Endodermal cell (in vitro differentiated cells): ENCODE measurements around the gene ABCC5. TPM values are rescaled to one million over a fixed set of nuclear protein-coding genes. Genes with fewer than 3 reads are reported as not detected.

ENCODE experiments used
- DNase-seq: peaks from one replicate; pipeline ENCODE4 v3.0.0-alpha.2; 2017
- H3K27ac ChIP-seq: 2 replicates; pipeline ENCODE4 v1.5.1; 2013; ENCODE audit warnings: mild to moderate bottlenecking, low read depth, low read length, moderate library complexity
- H3K27me3 ChIP-seq: 2 replicates; pipeline ENCODE4 v1.6.1; 2013; ENCODE audit warnings: mild to moderate bottlenecking, low read length, moderate library complexity; ENCODE audit not compliant: insufficient read depth, control insufficient read depth, poor library complexity, severe bottlenecking
- H3K36me3 ChIP-seq: 2 replicates; pipeline ENCODE4 v1.7.0; 2013; ENCODE audit warnings: mild to moderate bottlenecking, low read length, moderate library complexity; ENCODE audit not compliant: control insufficient read depth, insufficient read depth
- H3K4me1 ChIP-seq: one replicate; pipeline ENCODE4 v1.7.0; 2013; ENCODE audit warnings: low read length; ENCODE audit not compliant: control insufficient read depth, insufficient read depth
- H3K4me3 ChIP-seq: 2 replicates; pipeline ENCODE4 v1.5.1; 2013; ENCODE audit warnings: mild to moderate bottlenecking, low read length, moderate library complexity
- H3K9ac ChIP-seq: 2 replicates; pipeline ENCODE4 v1.6.1; 2013; ENCODE audit warnings: mild to moderate bottlenecking, low read length, moderate library complexity; ENCODE audit not compliant: poor library complexity, severe bottlenecking; ENCODE audit errors: extremely low read depth
- H3K9me3 ChIP-seq: 2 replicates; pipeline ENCODE4 v1.6.1; 2013; ENCODE audit warnings: mild to moderate bottlenecking, low read length, moderate library complexity; ENCODE audit not compliant: control insufficient read depth
- H3K27ac Mint-ChIP-seq: 2 replicates; pipeline ENCODE4 v1.8.0; 2020; ENCODE audit warnings: mixed read lengths
- H3K27me3 Mint-ChIP-seq: 2 replicates; pipeline ENCODE4 v1.8.0; 2021; ENCODE audit warnings: mild to moderate bottlenecking, mixed read lengths; ENCODE audit not compliant: insufficient read depth
- H3K36me3 Mint-ChIP-seq: 2 replicates; pipeline ENCODE4 v1.8.0; 2020; ENCODE audit warnings: low read depth, mixed read lengths
- H3K4me1 Mint-ChIP-seq: 2 replicates; pipeline ENCODE4 v1.8.0; 2020; ENCODE audit warnings: mixed read lengths
- H3K4me3 Mint-ChIP-seq: 2 replicates; pipeline ENCODE4 v1.8.0; 2020; ENCODE audit warnings: mild to moderate bottlenecking, moderate library complexity, mixed read lengths
- H3K9me3 Mint-ChIP-seq: 2 replicates; pipeline ENCODE4 v1.8.0; 2020; ENCODE audit warnings: mild to moderate bottlenecking, mixed read lengths
- CTCF ChIP-seq: fragments of 200-600 bp; sonication (generic); conservative IDR thresholded peaks from 2 replicates; pipeline ENCODE4 v1.5.0; 2021; ENCODE audit warnings: antibody characterized with exemption, mild to moderate bottlenecking
- WGBS, 2 experiments: methylation state at CpG; one replicate each; pipeline versions ENCODE4 v1.1.5 to v1.1.7; 2013; ENCODE audit warnings: missing lambda C conversion rate in 2 of 2, mixed read lengths in 1 of 2; ENCODE audit not compliant: insufficient coverage in 1 of 2, insufficient read length in 1 of 2; 5-methylcytosine and 5-hydroxymethylcytosine counted together
- total RNA-seq, 2 donors: library from RNA; stranded (reverse); fragmentation: NEBNext Ultra II Directional in 1 of 2; extraction: Animal tissue kit (Norgen Biotek cat#: 25700) in 1 of 2; gene quantifications; 2 replicates in 1 of 2; 3 replicates in 1 of 2; pipeline ENCODE4 v1.2.1, GENCODE V29; 2021

Gene ABCC5
- total RNA-seq, 2 donors from 2014 or later: 32.8 to 35.7 TPM

- Histone ChIP-seq H3K4me3 (no peak overlapping the region), H3K9ac (no peak overlapping the region), H3K4me1 (no peaks in the 10 kb centered on the region), H3K9me3 (no peaks in the 10 kb centered on the region), H3K27me3 (peaks cover 5% of the 10 kb centered on the region), H3K36me3 (no peaks in the 10 kb centered on the region), H3K27ac (no peak overlapping the region)
- no peak for DNase-seq
- no peaks in the 10 kb centered on the region for H3K4me1 Mint-ChIP-seq
- WGBS, 2 experiments: 92 to 95% methylated on average over 4 of the region's 4 CpGs
- TF ChIP-seq CTCF: no peak
- peaks cover 16% of the 10 kb centered on the region for H3K9me3 Mint-ChIP-seq
- H3K36me3 Mint-ChIP-seq: no peaks in the 10 kb centered on the region
- H3K27ac Mint-ChIP-seq: no peak overlapping the region
- H3K27me3 Mint-ChIP-seq: peaks cover 7% of the 10 kb centered on the region
- H3K4me3 Mint-ChIP-seq: no peak overlapping the region
Measured at GRCh38 chr3:183897606-183898005, 120.1 kb downstream of the ABCC5 start.

- Histone ChIP-seq H3K27ac (no peak overlapping the region), H3K27me3 (peaks cover 5% of the 10 kb centered on the region), H3K4me1 (no peaks in the 10 kb centered on the region), H3K36me3 (no peaks in the 10 kb centered on the region), H3K4me3 (no peak overlapping the region), H3K9me3 (no peaks in the 10 kb centered on the region), H3K9ac (no peak overlapping the region)
- H3K4me3 Mint-ChIP-seq: no peak overlapping the region
- H3K9me3 Mint-ChIP-seq: peaks cover 16% of the 10 kb centered on the region
- no peaks in the 10 kb centered on the region for H3K4me1 Mint-ChIP-seq
- no peak for DNase-seq
- H3K27ac Mint-ChIP-seq: no peak overlapping the region
- peaks cover 7% of the 10 kb centered on the region for H3K27me3 Mint-ChIP-seq
- TF ChIP-seq CTCF: no peak
- 61 to 92% methylated on average over 2 of the region's 2 CpGs for WGBS, 2 experiments
- H3K36me3 Mint-ChIP-seq: no peaks in the 10 kb centered on the region
Measured at GRCh38 chr3:183896610-183897009, 121.1 kb downstream of the ABCC5 start.

DNA sequence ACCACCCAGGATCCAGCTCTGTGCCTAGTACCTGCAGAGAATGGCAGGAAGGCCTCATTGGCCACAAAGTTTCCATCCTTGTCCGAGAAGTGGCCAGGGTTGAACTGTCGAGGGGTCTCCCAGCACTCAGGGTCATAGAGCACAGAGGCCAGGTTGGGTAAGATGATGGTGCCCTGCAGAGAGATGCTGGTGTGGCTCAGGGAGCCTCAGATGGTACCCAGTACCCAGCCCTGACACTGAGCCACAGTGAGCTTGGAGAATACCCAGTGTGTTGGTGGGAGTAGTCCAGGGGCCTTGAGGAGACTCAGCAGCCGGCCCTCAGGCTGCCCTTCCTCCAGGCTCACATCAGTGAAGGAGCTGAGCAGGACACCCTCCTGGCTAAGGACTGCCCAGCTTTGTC is 121.5 kb downstream of the ABCC5 start:
- Mint-ChIP-seq H3K36me3 (no peaks in the 10 kb centered on the region), H3K4me3 (no peak overlapping the region), H3K9me3 (peaks cover 15% of the 10 kb centered on the region), H3K27me3 (peaks cover 7% of the 10 kb centered on the region), H3K27ac (no peak overlapping the region), H3K4me1 (no peaks in the 10 kb centered on the region)
- DNase-seq: no peak
- Histone ChIP-seq H3K36me3 (no peaks in the 10 kb centered on the region), H3K4me3 (no peak overlapping the region), H3K9me3 (no peaks in the 10 kb centered on the region), H3K27me3 (peaks cover 5% of the 10 kb centered on the region), H3K4me1 (no peaks in the 10 kb centered on the region), H3K9ac (no peak overlapping the region), H3K27ac (no peak overlapping the region)
- 83% methylated on average over 3 of the region's 3 CpGs; no CpG with 5 or more reads in 1 of the 2 experiments for WGBS, 2 experiments
- TF ChIP-seq CTCF: no peak
